DOHH2 (cell line): ENCODE measurements around the gene HELZ.
A peak's percentile ranks its signal among the peaks of the same experiment; 100 is the strongest.

ENCODE experiments used
- H3F3A ChIP-seq: fragments of 200-600 bp; sonication (generic), shearing (Covaris generic); 2 replicates; pipeline ENCODE4 v1.6.0; 2016; ENCODE audit warnings: antibody characterized with exemption, mild to moderate bottlenecking; ENCODE audit not compliant: control insufficient read depth, insufficient read depth
- H3K27ac ChIP-seq: fragments of 200-600 bp; sonication (generic); 2 replicates; pipeline ENCODE4 v1.5.1; 2014; ENCODE audit warnings: low read depth, mild to moderate bottlenecking, low read length, moderate library complexity
- H3K27me3 ChIP-seq: fragments of 200-600 bp; sonication (generic); 2 replicates; pipeline ENCODE4 v1.6.1; 2014; ENCODE audit warnings: mild to moderate bottlenecking, low read length, mixed read lengths; ENCODE audit not compliant: control insufficient read depth
- H3K36me3 ChIP-seq: fragments of 200-600 bp; sonication (generic); 2 replicates; pipeline ENCODE4 v1.6.1; 2014; ENCODE audit warnings: mild to moderate bottlenecking, low read length, moderate library complexity, mixed read lengths; ENCODE audit not compliant: control insufficient read depth
- H3K4me1 ChIP-seq: fragments of 200-600 bp; sonication (generic); 2 replicates; pipeline ENCODE4 v1.6.1; 2014; ENCODE audit warnings: mild to moderate bottlenecking, low read length, mixed read lengths; ENCODE audit not compliant: control insufficient read depth
- H3K4me2 ChIP-seq: fragments of 200-600 bp; sonication (generic); 2 replicates; pipeline ENCODE4 v1.6.0; 2014; ENCODE audit warnings: mild to moderate bottlenecking, low read length, moderate library complexity
- H3K4me3 ChIP-seq: fragments of 200-600 bp; sonication (generic); 2 replicates; pipeline ENCODE4 v1.5.1; 2014; ENCODE audit warnings: mild to moderate bottlenecking, low read length, mixed read lengths
- H3K79me2 ChIP-seq: fragments of 200-600 bp; sonication (generic); 2 replicates; pipeline ENCODE4 v1.6.1; 2014; ENCODE audit warnings: mild to moderate bottlenecking, low read length, mixed read lengths; ENCODE audit not compliant: control insufficient read depth
- H3K9me2 ChIP-seq: fragments of 200-600 bp; sonication (generic); replicated peaks from 2 replicates; pipeline ENCODE4 v1.6.1; 2014; ENCODE audit warnings: mild to moderate bottlenecking, low read length, mixed read lengths; ENCODE audit not compliant: control insufficient read depth
- H3K9me3 ChIP-seq: fragments of 200-600 bp; sonication (generic); 2 replicates; pipeline ENCODE4 v1.6.1; 2014; ENCODE audit warnings: antibody characterized with exemption, low read length, mixed read lengths; ENCODE audit not compliant: control insufficient read depth, insufficient read depth
- H4K20me1 ChIP-seq: fragments of 200-600 bp; sonication (generic); 2 replicates; pipeline ENCODE4 v1.6.0; 2014; ENCODE audit warnings: low read depth, mild to moderate bottlenecking, antibody characterized with exemption, low read length, moderate library complexity; ENCODE audit not compliant: control insufficient read depth, insufficient read depth
- EZH2phosphoT487 ChIP-seq: fragments of 200-600 bp; sonication (generic); IDR thresholded peaks from 2 replicates; pipeline ENCODE4 v1.6.1; 2017; ENCODE audit warnings: borderline replicate concordance, mild to moderate bottlenecking, antibody characterized with exemption, low read length, moderate library complexity, mixed read lengths
- TF ChIP-seq, protein P1 (sequence below): fragments of 200-600 bp; sonication (generic); IDR thresholded peaks from one replicate; pipeline ENCODE4 v1.5.1; 2014; ENCODE audit warnings: antibody characterized with exemption, mild to moderate bottlenecking, low read depth, low read length; ENCODE audit not compliant: poor library complexity, severe bottlenecking

The HELZ gene

DNA sequence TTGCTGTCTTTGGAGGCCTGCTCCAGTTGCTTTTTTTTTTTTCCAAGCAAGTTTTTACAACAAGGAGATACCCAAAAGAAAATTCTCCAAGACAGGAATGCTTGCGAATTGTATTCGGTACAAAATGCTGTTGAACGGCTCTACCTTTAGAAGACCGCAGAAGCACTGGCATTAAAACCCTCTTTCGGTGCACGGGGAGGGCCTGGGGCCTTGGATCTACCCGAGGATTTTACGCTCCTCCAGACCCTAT, 1.3 kb upstream of the HELZ start:
- Histone ChIP-seq H3K9me2 (no peaks in the 10 kb centered on the region), H4K20me1 (peaks cover 16% of the 10 kb centered on the region), H3K79me2 (peaks cover 40% of the 10 kb centered on the region), H3F3A (0 out of 2 replicates have a peak, but pooled peaks cover under 1% of the 10 kb centered on the region), H3K27ac (no peak overlapping the region), H3K4me1 (peaks cover 40% of the 10 kb centered on the region), H3K36me3 (peaks cover 18% of the 10 kb centered on the region), H3K4me3 (peak overlapping the region; percentile 76), H3K4me2 (peak overlapping the region; percentile 90), H3K27me3 (no peaks in the 10 kb centered on the region; the same call in 1 of the 2 replicates), H3K9me3 (no peaks in the 10 kb centered on the region)
- TF ChIP-seq EZH2phosphoT487, result no peak
- TF ChIP-seq, protein P1, sequence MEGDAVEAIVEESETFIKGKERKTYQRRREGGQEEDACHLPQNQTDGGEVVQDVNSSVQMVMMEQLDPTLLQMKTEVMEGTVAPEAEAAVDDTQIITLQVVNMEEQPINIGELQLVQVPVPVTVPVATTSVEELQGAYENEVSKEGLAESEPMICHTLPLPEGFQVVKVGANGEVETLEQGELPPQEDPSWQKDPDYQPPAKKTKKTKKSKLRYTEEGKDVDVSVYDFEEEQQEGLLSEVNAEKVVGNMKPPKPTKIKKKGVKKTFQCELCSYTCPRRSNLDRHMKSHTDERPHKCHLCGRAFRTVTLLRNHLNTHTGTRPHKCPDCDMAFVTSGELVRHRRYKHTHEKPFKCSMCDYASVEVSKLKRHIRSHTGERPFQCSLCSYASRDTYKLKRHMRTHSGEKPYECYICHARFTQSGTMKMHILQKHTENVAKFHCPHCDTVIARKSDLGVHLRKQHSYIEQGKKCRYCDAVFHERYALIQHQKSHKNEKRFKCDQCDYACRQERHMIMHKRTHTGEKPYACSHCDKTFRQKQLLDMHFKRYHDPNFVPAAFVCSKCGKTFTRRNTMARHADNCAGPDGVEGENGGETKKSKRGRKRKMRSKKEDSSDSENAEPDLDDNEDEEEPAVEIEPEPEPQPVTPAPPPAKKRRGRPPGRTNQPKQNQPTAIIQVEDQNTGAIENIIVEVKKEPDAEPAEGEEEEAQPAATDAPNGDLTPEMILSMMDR, result no peak

DNA sequence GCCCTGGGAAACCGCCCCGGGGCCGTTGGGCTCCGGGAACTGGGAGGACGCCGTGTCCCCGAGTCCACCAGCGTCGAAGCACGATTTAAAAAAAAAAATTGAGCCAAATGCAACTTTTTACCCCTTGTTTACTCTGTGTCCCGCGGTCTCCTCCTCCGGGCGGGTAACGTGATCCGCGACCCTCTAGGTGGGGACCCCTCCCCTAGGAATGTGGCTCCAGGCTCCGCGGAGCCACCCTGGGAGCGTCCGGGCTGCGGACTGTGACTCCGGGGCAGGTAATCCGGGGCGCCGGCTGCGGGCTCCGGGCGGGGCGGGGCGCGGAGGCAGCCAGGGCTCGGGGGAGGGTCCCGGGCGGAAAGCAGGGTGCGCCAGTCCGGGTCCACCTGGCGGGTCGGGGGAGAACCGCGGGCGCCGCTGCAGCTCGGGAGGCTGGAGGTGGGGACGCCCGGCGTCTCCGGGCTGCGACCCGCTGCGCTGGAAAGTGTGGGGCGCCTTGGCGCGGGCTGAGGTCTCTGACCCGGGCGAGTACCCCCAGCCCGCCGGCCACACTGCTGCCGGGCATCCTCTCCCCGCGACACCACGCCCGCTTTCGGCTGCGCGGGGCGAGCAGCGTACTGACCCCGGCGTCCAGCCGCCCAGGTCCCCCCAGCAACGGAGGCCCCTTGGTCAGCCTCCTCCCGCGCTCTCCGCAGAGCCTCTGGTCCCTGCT, 852 bp upstream of the HELZ start:
- peaks cover 23% of the 10 kb centered on the region for H3K36me3 ChIP-seq
- peak overlapping the region; percentile 29; the same call in 1 of the 2 replicates for H3K27ac ChIP-seq
- no peaks in the 10 kb centered on the region for H3K9me3 ChIP-seq
- TF ChIP-seq EZH2phosphoT487, result no peak
- TF ChIP-seq, protein P1, result no peak
- H3K4me3 ChIP-seq, result peak overlapping the region; percentile 76
- 0 out of 2 replicates have a peak, but pooled peaks cover 2% of the 10 kb centered on the region for H3F3A ChIP-seq
- H3K4me1 ChIP-seq, result peaks cover 42% of the 10 kb centered on the region
- peaks cover 16% of the 10 kb centered on the region for H4K20me1 ChIP-seq
- H3K27me3 ChIP-seq, result no peaks in the 10 kb centered on the region; the same call in 1 of the 2 replicates
- H3K9me2 ChIP-seq, result no peaks in the 10 kb centered on the region
- peak overlapping the region; percentile 90 for H3K4me2 ChIP-seq
- H3K79me2 ChIP-seq, result peaks cover 45% of the 10 kb centered on the region

DNA sequence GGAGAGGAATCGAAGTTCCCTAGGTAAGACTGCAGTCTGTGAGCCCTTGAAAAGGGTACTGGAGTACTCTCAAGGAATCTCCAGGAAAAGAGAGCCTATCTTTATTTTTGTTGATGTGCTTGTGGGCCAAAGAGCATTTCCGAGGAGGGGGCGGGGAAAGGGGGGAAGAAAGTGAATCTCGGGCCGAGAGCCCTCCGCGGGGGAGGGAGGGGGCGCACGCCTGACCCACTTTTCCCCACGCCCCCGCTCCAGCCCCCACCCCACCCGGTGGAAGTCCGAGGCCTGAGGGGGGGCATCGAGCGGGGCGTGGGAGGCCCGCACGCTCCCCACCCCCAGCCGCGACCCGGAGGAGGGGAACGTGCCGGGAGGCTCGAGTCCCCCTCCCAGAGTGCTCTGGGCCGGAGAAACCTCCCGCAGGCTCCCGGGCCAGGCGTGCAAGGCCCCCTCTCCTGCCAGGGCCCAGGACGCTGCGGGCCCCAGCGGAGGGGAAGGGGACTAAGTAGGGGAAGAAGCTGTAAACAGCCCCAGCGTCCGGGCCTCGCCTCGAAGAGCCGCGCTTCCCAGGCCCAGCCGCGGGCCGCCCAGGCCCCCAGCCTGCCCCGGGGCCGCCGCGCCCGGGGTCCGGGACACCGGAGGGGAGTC, 444 bp downstream of the HELZ start:
- Histone ChIP-seq H4K20me1 (peaks cover 16% of the 10 kb centered on the region), H3K27ac (peak overlapping the region; percentile 29; the same call in 1 of the 2 replicates), H3K27me3 (no peaks in the 10 kb centered on the region; the same call in 1 of the 2 replicates), H3K79me2 (peaks cover 57% of the 10 kb centered on the region), H3K4me3 (peak overlapping the region; percentile 76), H3K9me2 (no peaks in the 10 kb centered on the region), H3K4me1 (peaks cover 42% of the 10 kb centered on the region), H3K4me2 (peak overlapping the region; percentile 90), H3F3A (peaks cover 5% of the 10 kb centered on the region; the same call in 1 of the 2 replicates), H3K36me3 (peaks cover 36% of the 10 kb centered on the region), H3K9me3 (no peaks in the 10 kb centered on the region)
- no peak for TF ChIP-seq EZH2phosphoT487
- TF ChIP-seq, protein P1, result no peak
